ENCODE measurements around the gene HSBP1L1.

Gene HSBP1L1

GRCh38 chr18:79928563-79928960, 35.9 kb upstream of the HSBP1L1 start:
- DNase-seq (ENCODE audit: low read depth in 4 of 4, low spot score in 1 of 4) = no peak

- DNase-seq (ENCODE audit: low read depth in 4 of 4, low spot score in 1 of 4) = no peak
Measured at GRCh38 chr18:79930020-79930642, 34.3 kb upstream of the HSBP1L1 start.

GRCh38 chr18:79931475-79931874, 33.0 kb upstream of the HSBP1L1 start:
- DNase-seq (ENCODE audit: low read depth in 4 of 4, low spot score in 1 of 4) = no peak

GRCh38 chr18:79932907-79933306, 31.5 kb upstream of the HSBP1L1 start:
- DNase-seq (ENCODE audit: low read depth in 4 of 4, low spot score in 1 of 4) = no peak

- DNase-seq (ENCODE audit: low read depth in 4 of 4, low spot score in 1 of 4) = no peak
Measured at GRCh38 chr18:79933765-79934164, 30.7 kb upstream of the HSBP1L1 start.

GRCh38 chr18:79934311-79935097, 29.9 kb upstream of the HSBP1L1 start:
- DNase-seq (ENCODE audit: low read depth in 4 of 4, low spot score in 1 of 4) = no peak

- DNase-seq (ENCODE audit: low read depth in 4 of 4, low spot score in 1 of 4) = no peak
Measured at GRCh38 chr18:79935098-79935480, 29.4 kb upstream of the HSBP1L1 start.

- DNase-seq (ENCODE audit: low read depth in 4 of 4, low spot score in 1 of 4) = no peak
Measured at GRCh38 chr18:79935499-79935898, 28.9 kb upstream of the HSBP1L1 start.

GRCh38 chr18:79935925-79936324, 28.5 kb upstream of the HSBP1L1 start:
- DNase-seq (ENCODE audit: low read depth in 4 of 4, low spot score in 1 of 4) = no peak

- no peak for DNase-seq (ENCODE audit: low read depth in 4 of 4, low spot score in 1 of 4)
Measured at GRCh38 chr18:79936641-79937040, 27.8 kb upstream of the HSBP1L1 start.

GRCh38 chr18:79937103-79937860, 27.2 kb upstream of the HSBP1L1 start:
- DNase-seq (ENCODE audit: low read depth in 4 of 4, low spot score in 1 of 4) = no peak

GRCh38 chr18:79938196-79938595, 26.2 kb upstream of the HSBP1L1 start:
- DNase-seq (ENCODE audit: low read depth in 4 of 4, low spot score in 1 of 4) = no peak

GRCh38 chr18:79939096-79939495, 25.3 kb upstream of the HSBP1L1 start:
- DNase-seq (ENCODE audit: low read depth in 4 of 4, low spot score in 1 of 4) = no peak

GRCh38 chr18:79940126-79940813, 24.2 kb upstream of the HSBP1L1 start:
- no peak for DNase-seq (ENCODE audit: low read depth in 4 of 4, low spot score in 1 of 4)

- DNase-seq (ENCODE audit: low read depth in 4 of 4, low spot score in 1 of 4) = no peak
Measured at GRCh38 chr18:79940814-79941472, 23.5 kb upstream of the HSBP1L1 start.

GRCh38 chr18:79941473-79942119, 22.8 kb upstream of the HSBP1L1 start:
- DNase-seq (ENCODE audit: low read depth in 4 of 4, low spot score in 1 of 4) = no peak

- DNase-seq (ENCODE audit: low read depth in 4 of 4, low spot score in 1 of 4) = no peak
Measured at GRCh38 chr18:79942211-79942610, 22.2 kb upstream of the HSBP1L1 start.

- no peak for DNase-seq (ENCODE audit: low read depth in 4 of 4, low spot score in 1 of 4)
Measured at GRCh38 chr18:79942786-79943607, 21.4 kb upstream of the HSBP1L1 start.

- DNase-seq (ENCODE audit: low read depth in 4 of 4, low spot score in 1 of 4) = no peak
Measured at GRCh38 chr18:79943608-79944125, 20.8 kb upstream of the HSBP1L1 start.
